ENCODE data around the gene COL11A2.

COL11A2 gene

DNA sequence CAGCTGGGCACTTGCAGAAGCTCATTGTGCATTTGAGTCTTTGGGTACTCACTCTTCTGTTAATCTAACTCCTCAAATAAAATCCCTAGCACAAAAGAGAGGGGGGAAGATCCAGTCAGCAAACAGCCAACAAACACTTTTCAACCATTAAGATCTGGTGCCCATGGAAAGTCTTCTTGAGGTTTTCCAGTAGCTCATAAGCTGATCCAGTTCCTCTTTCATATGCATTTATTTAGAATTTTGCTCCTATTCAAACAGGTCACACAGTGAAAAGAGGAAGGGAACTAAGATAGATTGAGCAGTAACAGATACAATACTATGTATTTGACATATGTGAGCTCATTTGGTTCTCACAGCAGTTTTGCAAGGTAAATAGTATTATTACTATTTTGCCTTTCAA, 77.9 kb downstream of the COL11A2 start:
- no peak for DNase-seq

DNA sequence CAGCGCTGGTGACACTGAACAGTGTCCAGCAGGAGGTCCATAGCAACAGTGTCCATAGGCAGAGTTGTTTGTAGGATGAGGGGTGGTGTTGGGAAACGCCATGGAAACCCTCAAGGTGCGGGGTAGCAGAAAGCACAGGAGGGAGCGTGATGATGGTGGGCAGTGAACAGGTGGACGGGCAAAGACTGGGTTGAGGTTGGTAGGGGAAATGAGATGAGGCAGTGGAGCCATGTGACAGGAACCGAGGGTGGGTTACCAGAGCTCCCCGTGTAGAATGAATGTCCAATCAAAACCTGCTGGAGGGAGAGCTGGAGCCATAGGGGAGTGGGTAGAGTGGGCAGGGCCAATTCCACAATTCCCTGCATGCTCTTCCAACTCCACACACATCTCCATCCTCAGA, 78.5 kb downstream of the COL11A2 start:
- DNase-seq: no peak

Measured in DMS53 (cell line).